HepG2 (cell line): Measurements from ENCODE around the gene SEMA3B. TPM values are rescaled to one million over a fixed set of nuclear protein-coding genes. Genes with fewer than 3 reads are reported as not detected.

Source experiments
- ATF7 ChIP-seq, 2 experiments: fragments of 450-650 bp in 1 of 2; sonication (generic) in 1 of 2; formaldehyde crosslinking in 1 of 2; IDR thresholded peaks; 2 replicates each; pipeline versions ENCODE4 v1.4.0 to v1.6.1; 2016 to 2020; ENCODE audit warnings: antibody characterized with exemption in 1 of 2, mild to moderate bottlenecking in 1 of 2, missing genetic modification reagents in 1 of 2
- CHD4 ChIP-seq: fragments of 200-600 bp; sonication (generic); IDR thresholded peaks from 2 replicates; pipeline ENCODE4 v1.7.0; 2017; ENCODE audit warnings: mild to moderate bottlenecking, low read length, borderline replicate concordance
- FIP1L1 ChIP-seq: fragments of 200-400 bp; formaldehyde crosslinking; IDR thresholded peaks from 2 replicates; pipeline ENCODE4 v1.6.1; 2018; ENCODE audit warnings: low read depth, mild to moderate bottlenecking, low read length, moderate library complexity, borderline replicate concordance; ENCODE audit not compliant: insufficient read depth
- FOSL1 ChIP-seq: sonication (generic); formaldehyde crosslinking; IDR thresholded peaks from 2 replicates; pipeline ENCODE4 v1.9.0; 2021; ENCODE audit warnings: missing genetic modification reagents, borderline replicate concordance
- FOXC1 ChIP-seq: sonication (generic); formaldehyde crosslinking; IDR thresholded peaks from 2 replicates; pipeline ENCODE4 v1.8.0; 2022; ENCODE audit warnings: mild to moderate bottlenecking, missing genetic modification reagents, borderline replicate concordance
- HOXA3 ChIP-seq: sonication (generic); formaldehyde crosslinking; IDR thresholded peaks from 2 replicates; pipeline ENCODE4 v1.5.0; 2020; ENCODE audit warnings: missing genetic modification reagents
- KDM5B ChIP-seq: sonication (generic); formaldehyde crosslinking; IDR thresholded peaks from 2 replicates; pipeline ENCODE4 v1.4.0; 2020; ENCODE audit warnings: missing genetic modification reagents, mild to moderate bottlenecking, borderline replicate concordance
- KMT2B ChIP-seq: IDR thresholded peaks from 2 replicates; pipeline ENCODE4 v1.6.1; 2016; ENCODE audit warnings: missing genetic modification reagents, missing compliant biosample characterization
- PAWR ChIP-seq: sonication (generic); formaldehyde crosslinking; IDR thresholded peaks from 2 replicates; pipeline ENCODE4 v1.4.0; 2020; ENCODE audit warnings: missing genetic modification reagents, mild to moderate bottlenecking, borderline replicate concordance
- POLR2G ChIP-seq: fragments of 200-400 bp; formaldehyde crosslinking; IDR thresholded peaks from 2 replicates; pipeline ENCODE4 v1.6.1; 2018; ENCODE audit warnings: mild to moderate bottlenecking, low read depth, low read length, moderate library complexity
- RBM22 ChIP-seq: fragments of 200-400 bp; formaldehyde crosslinking; optimal IDR thresholded peaks from 2 replicates; pipeline ENCODE3; 2017; ENCODE audit warnings: mild to moderate bottlenecking, low read length, moderate library complexity
- REL ChIP-seq: sonication (generic); formaldehyde crosslinking; conservative IDR thresholded peaks from 2 replicates; pipeline ENCODE4 v1.8.0; 2022; ENCODE audit warnings: mild to moderate bottlenecking, missing genetic modification reagents, moderate library complexity
- RFXAP ChIP-seq: sonication (generic); formaldehyde crosslinking; IDR thresholded peaks from 2 replicates; pipeline ENCODE4 v1.4.0; 2020; ENCODE audit warnings: missing genetic modification reagents, borderline replicate concordance
- ZNF451 ChIP-seq: sonication (generic); formaldehyde crosslinking; IDR thresholded peaks from 2 replicates; pipeline ENCODE4 v1.5.0; 2020; ENCODE audit warnings: mild to moderate bottlenecking, missing genetic modification reagents
- ZNF558 ChIP-seq: sonication (generic); formaldehyde crosslinking; IDR thresholded peaks from 2 replicates; pipeline ENCODE4 v1.9.0; 2022; ENCODE audit warnings: mild to moderate bottlenecking, missing genetic modification reagents, borderline replicate concordance
- ZNF563 ChIP-seq: sonication (generic); formaldehyde crosslinking; IDR thresholded peaks from 2 replicates; pipeline ENCODE4 v1.8.0; 2022; ENCODE audit warnings: mild to moderate bottlenecking, moderate library complexity, missing genetic modification reagents
- ZNF574 ChIP-seq: sonication (generic); formaldehyde crosslinking; IDR thresholded peaks from 2 replicates; pipeline ENCODE4 v1.4.0; 2020; ENCODE audit warnings: missing genetic modification reagents
- ZNF704 ChIP-seq: sonication (generic); formaldehyde crosslinking; IDR thresholded peaks from 2 replicates; pipeline ENCODE4 v1.8.1; 2023; ENCODE audit warnings: mild to moderate bottlenecking, inconsistent platforms, moderate library complexity, missing genetic modification reagents, borderline replicate concordance
- ZNF761 ChIP-seq: sonication (generic); formaldehyde crosslinking; conservative IDR thresholded peaks from 2 replicates; pipeline ENCODE4 v1.4.0; 2020; ENCODE audit warnings: mild to moderate bottlenecking, missing genetic modification reagents
- ZNF777 ChIP-seq: sonication (generic); formaldehyde crosslinking; IDR thresholded peaks from 2 replicates; pipeline ENCODE4 v1.4.0; 2020; ENCODE audit warnings: missing genetic modification reagents
- ZNF782 ChIP-seq: sonication (generic); formaldehyde crosslinking; IDR thresholded peaks from 2 replicates; pipeline ENCODE4 v1.4.0; 2020; ENCODE audit warnings: missing genetic modification reagents, mild to moderate bottlenecking, borderline replicate concordance
- polyA plus RNA-seq, 8 experiments: library from polyadenylated mRNA; depleted of rRNA in 3 of 8; stranded (reverse) in 7 of 8; unstranded in 1 of 8; fragments of >200 nt; fragmentation: Illumina TruSeq in 4 of 8; extraction: Trizol in 4 of 8; gene quantifications; 2 replicates each; pipeline versions ENCODE4 v1.2.1 to v1.2.3, GENCODE V29; 2011 to 2016; ENCODE audit warnings: low read depth in 4 of 8, missing spikeins in 1 of 8, mixed read lengths in 1 of 8; ENCODE audit not compliant: insufficient read depth in 1 of 8
- total RNA-seq, 5 experiments: library from RNA; depleted of rRNA; stranded (reverse); fragments of >200 nt; fragmentation: Illumina TruSeq; extraction: Trizol; gene quantifications; 2 replicates each; pipeline ENCODE4 v1.2.3, GENCODE V29; 2016; ENCODE audit warnings: low read depth in 1 of 5
- TF ChIP-seq, protein P1 (sequence below): sonication (generic); formaldehyde crosslinking; IDR thresholded peaks from 2 replicates; pipeline ENCODE4 v1.9.0; 2022; ENCODE audit warnings: low read depth, missing genetic modification reagents

SEMA3B gene
- total and polyA plus RNA-seq, 2 of the 13 experiments (the other 11 are each of a cell fraction or from before 2014, with no cell fraction given): 93.2 to 158 TPM

- TF ChIP-seq ZNF704 (CRISPR knock-in tag) (peak; percentile 44; the same call in 1 of the 2 replicates), KDM5B (CRISPR knock-in tag) (peak; percentile 1; the same call in 1 of the 2 replicates), POLR2G (0 out of 2 replicates have a peak, but pooled peaks have one; percentile 33), RBM22 (peak; percentile 50), ZNF574 (CRISPR knock-in tag) (peak; percentile 19; the same call in 1 of the 2 replicates), RFXAP (peak; percentile 47; the same call in 1 of the 2 replicates), ATF7 (IDR thresholded peaks at IDR 0.05) (no peak), ATF7 (CRISPR knock-in tag; IDR thresholded peaks at IDR 0.05) (0 out of 2 replicates have a peak, but pooled peaks have one; percentile 13), ZNF761 (CRISPR knock-in tag) (peak; percentile 58; the same call in 1 of the 2 replicates), REL (CRISPR knock-in tag) (no peak), ZNF563 (CRISPR knock-in tag) (0 out of 2 replicates have a peak, but pooled peaks have one; percentile 10), ZNF451 (0 out of 2 replicates have a peak, but pooled peaks have one; percentile 23), ZNF558 (CRISPR knock-in tag) (peak; percentile 61; the same call in 1 of the 2 replicates), ZNF777 (peak; percentile 39; the same call in 1 of the 2 replicates), ZNF782 (CRISPR knock-in tag) (peak; percentile 42; the same call in 1 of the 2 replicates), HOXA3 (CRISPR knock-in tag) (peak; percentile 31; the same call in 1 of the 2 replicates), FOSL1 (CRISPR knock-in tag) (0 out of 2 replicates have a peak, but pooled peaks have one; percentile 27), PAWR (CRISPR knock-in tag) (0 out of 2 replicates have a peak, but pooled peaks have one; percentile 58), KMT2B (no peak), FOXC1 (CRISPR knock-in tag) (0 out of 2 replicates have a peak, but pooled peaks have one; percentile 15), CHD4 (no peak), FIP1L1 (no peak)
- TF ChIP-seq, protein P1, sequence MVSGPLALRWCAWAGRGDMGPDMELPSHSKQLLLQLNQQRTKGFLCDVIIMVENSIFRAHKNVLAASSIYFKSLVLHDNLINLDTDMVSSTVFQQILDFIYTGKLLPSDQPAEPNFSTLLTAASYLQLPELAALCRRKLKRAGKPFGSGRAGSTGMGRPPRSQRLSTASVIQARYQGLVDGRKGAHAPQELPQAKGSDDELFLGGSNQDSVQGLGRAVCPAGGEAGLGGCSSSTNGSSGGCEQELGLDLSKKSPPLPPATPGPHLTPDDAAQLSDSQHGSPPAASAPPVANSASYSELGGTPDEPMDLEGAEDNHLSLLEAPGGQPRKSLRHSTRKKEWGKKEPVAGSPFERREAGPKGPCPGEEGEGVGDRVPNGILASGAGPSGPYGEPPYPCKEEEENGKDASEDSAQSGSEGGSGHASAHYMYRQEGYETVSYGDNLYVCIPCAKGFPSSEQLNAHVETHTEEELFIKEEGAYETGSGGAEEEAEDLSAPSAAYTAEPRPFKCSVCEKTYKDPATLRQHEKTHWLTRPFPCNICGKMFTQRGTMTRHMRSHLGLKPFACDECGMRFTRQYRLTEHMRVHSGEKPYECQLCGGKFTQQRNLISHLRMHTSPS (CRISPR knock-in tag): peak; percentile 6; the same call in 1 of the 2 replicates
Measured at GRCh38 chr3:50269977-50270413, 1.0 kb downstream of the SEMA3B start (continued).
